Activated CD8-positive, alpha-beta T cell treated with anti-CD3 and anti-CD28 coated beads for 36 hours (primary cell): ENCODE measurements around the gene COLEC12. TPM values are rescaled to one million over a fixed set of nuclear protein-coding genes. Genes with fewer than 3 reads are reported as not detected.

Experiments used
- ATAC-seq: fragments of 200-7000 bp; cut with Tn5 transposase; one replicate; pipeline ENCODE4 v1.10.0; 2021; ENCODE audit warnings: mild to moderate bottlenecking, moderate library complexity
- CTCF ChIA-PET: fragments of 350-600 bp; sonication (Branson Sonifier 250); formaldehyde crosslinking; loops from one replicate; lab custom pipeline; 2021; ENCODE audit warnings: antibody characterized with exemption; lab: Charles Lee
- POLR2A ChIA-PET: fragments of 350-600 bp; sonication (Branson Sonifier 250); formaldehyde crosslinking; loops from one replicate; lab custom pipeline; 2021; ENCODE audit warnings: antibody characterized with exemption; lab: Charles Lee
- DNase-seq: peaks from one replicate; pipeline ENCODE4 v3.0.0-alpha.2; 2020
- H3K27ac Mint-ChIP-seq: one replicate; pipeline ENCODE4 v1.8.0; 2021; ENCODE audit warnings: mild to moderate bottlenecking, mixed read lengths
- H3K27me3 Mint-ChIP-seq: one replicate; pipeline ENCODE4 v1.8.0; 2021; ENCODE audit warnings: mixed read lengths
- H3K36me3 Mint-ChIP-seq: one replicate; pipeline ENCODE4 v1.8.0; 2021; ENCODE audit warnings: low read depth, mixed read lengths
- H3K4me1 Mint-ChIP-seq: one replicate; pipeline ENCODE4 v1.8.0; 2021; ENCODE audit warnings: low read depth, mixed read lengths
- H3K4me3 Mint-ChIP-seq: one replicate; pipeline ENCODE4 v1.8.0; 2021; ENCODE audit warnings: mild to moderate bottlenecking, moderate library complexity, mixed read lengths
- H3K9me3 Mint-ChIP-seq: one replicate; pipeline ENCODE4 v1.8.0; 2021; ENCODE audit warnings: mixed read lengths
- CTCF ChIP-seq: fragments of 200-600 bp; IDR thresholded peaks from one replicate; pipeline ENCODE4 v1.8.0; 2022; ENCODE audit warnings: antibody characterized with exemption, mild to moderate bottlenecking
- intact Hi-C: fragments of 100-400 bp; cut with micrococcal nuclease; formaldehyde crosslinking; loops from one replicate; pipeline ENCODE4 v1.10.0; 2022
- total RNA-seq, 2 experiments: library from RNA; stranded (reverse); gene quantifications; one replicate each; pipeline ENCODE4 v1.2.3, GENCODE V29; 2021

Gene COLEC12
- total RNA-seq, 2 experiments from 2014 or later = not detected

- DNase-seq (no peak), ATAC-seq (no peak)
- no peak for TF ChIP-seq CTCF
- H3K27ac Mint-ChIP-seq = no peak overlapping the region
- POLR2A ChIA-PET = no interaction called here
- peaks cover 7% of the 10 kb centered on the region for H3K27me3 Mint-ChIP-seq
- intact Hi-C loops = no loop called here
- no peaks in the 10 kb centered on the region for H3K4me1 Mint-ChIP-seq
- H3K9me3 Mint-ChIP-seq = no peaks in the 10 kb centered on the region
- no peak overlapping the region for H3K4me3 Mint-ChIP-seq
- H3K36me3 Mint-ChIP-seq = no peaks in the 10 kb centered on the region
- CTCF ChIA-PET = no interaction called here
Measured at GRCh38 chr18:432791-433190, 67.7 kb downstream of the COLEC12 start.

- H3K27ac Mint-ChIP-seq = no peak overlapping the region
- no peaks in the 10 kb centered on the region for H3K9me3 Mint-ChIP-seq
- DNase-seq = no peak
- ChIA-PET POLR2A (interaction anchor here (0.7 kb wide), 1 partner anchor 73 kb away, joined by 3 read pairs; no protein-coding TSS in a partner anchor), CTCF (no interaction called here)
- H3K36me3 Mint-ChIP-seq = no peaks in the 10 kb centered on the region
- peaks cover 3% of the 10 kb centered on the region for H3K27me3 Mint-ChIP-seq
- H3K4me3 Mint-ChIP-seq = no peak overlapping the region
- intact Hi-C loops = no loop called here
- no peak for ATAC-seq
- H3K4me1 Mint-ChIP-seq = no peaks in the 10 kb centered on the region
- TF ChIP-seq CTCF = no peak
Measured at GRCh38 chr18:429030-429429, 71.5 kb downstream of the COLEC12 start.

GRCh38 chr18:427005-427404, 73.5 kb downstream of the COLEC12 start:
- no peak for TF ChIP-seq CTCF
- peaks cover 1% of the 10 kb centered on the region for H3K27me3 Mint-ChIP-seq
- H3K4me3 Mint-ChIP-seq = no peak overlapping the region
- no peaks in the 10 kb centered on the region for H3K9me3 Mint-ChIP-seq
- DNase-seq (no peak), ATAC-seq (no peak)
- no peaks in the 10 kb centered on the region for H3K4me1 Mint-ChIP-seq
- POLR2A ChIA-PET = no interaction called here
- CTCF ChIA-PET = no interaction called here
- no peaks in the 10 kb centered on the region for H3K36me3 Mint-ChIP-seq
- intact Hi-C loops = no loop called here
- no peak overlapping the region for H3K27ac Mint-ChIP-seq

GRCh38 chr18:425106-425745, 75.3 kb downstream of the COLEC12 start:
- H3K36me3 Mint-ChIP-seq = no peaks in the 10 kb centered on the region
- ChIA-PET CTCF (no interaction called here), POLR2A (interaction anchor here (1.1 kb wide), 1 partner anchor 18 kb away, joined by 3 read pairs; no protein-coding TSS in a partner anchor)
- H3K9me3 Mint-ChIP-seq = no peaks in the 10 kb centered on the region
- intact Hi-C loops = no loop called here
- no peak for TF ChIP-seq CTCF
- H3K27ac Mint-ChIP-seq = no peak overlapping the region
- H3K27me3 Mint-ChIP-seq = no peaks in the 10 kb centered on the region
- no peaks in the 10 kb centered on the region for H3K4me1 Mint-ChIP-seq
- H3K4me3 Mint-ChIP-seq = no peak overlapping the region
- ATAC-seq (no peak), DNase-seq (no peak)

- intact Hi-C loops = no loop called here
- DNase-seq = no peak
- ChIA-PET CTCF (no interaction called here), POLR2A (interaction anchor here (1.1 kb wide), 1 partner anchor 18 kb away, joined by 3 read pairs; no protein-coding TSS in a partner anchor)
- Mint-ChIP-seq H3K27me3 (peaks cover 2% of the 10 kb centered on the region), H3K4me1 (no peaks in the 10 kb centered on the region), H3K4me3 (no peak overlapping the region), H3K27ac (no peak overlapping the region), H3K9me3 (no peaks in the 10 kb centered on the region), H3K36me3 (no peaks in the 10 kb centered on the region)
- ATAC-seq = no peak
- TF ChIP-seq CTCF = no peak
Measured at GRCh38 chr18:424668-425067, 75.8 kb downstream of the COLEC12 start.
